Adrenal gland (tissue), 5 donors: ENCODE data around the gene KIF26B.

Experiments used
- POLR2A ChIP-seq, 2 donors: fragments of 450-650 bp; IDR thresholded peaks; one replicate each; pipeline ENCODE4 v1.6.1; 2017; ENCODE audit warnings: antibody characterized with exemption in 2 of 2, mild to moderate bottlenecking in 2 of 2, moderate library complexity in 1 of 2
- TF ChIP-seq, protein P1 (sequence below), 6 experiments: fragments of 450-650 bp in 4 of 6; fragments of 200-600 bp in 2 of 6; sonication (generic) in 1 of 6; IDR thresholded peaks; 1 replicate in 5 of 6; 2 replicates in 1 of 6; pipeline versions ENCODE4 v1.5.1 to v1.8.0; 2016 to 2021; ENCODE audit warnings: antibody characterized with exemption in 6 of 6, mild to moderate bottlenecking in 2 of 6, moderate library complexity in 1 of 6
- donor health status: DM: no; HTN: no; CAD: no.

DNA sequence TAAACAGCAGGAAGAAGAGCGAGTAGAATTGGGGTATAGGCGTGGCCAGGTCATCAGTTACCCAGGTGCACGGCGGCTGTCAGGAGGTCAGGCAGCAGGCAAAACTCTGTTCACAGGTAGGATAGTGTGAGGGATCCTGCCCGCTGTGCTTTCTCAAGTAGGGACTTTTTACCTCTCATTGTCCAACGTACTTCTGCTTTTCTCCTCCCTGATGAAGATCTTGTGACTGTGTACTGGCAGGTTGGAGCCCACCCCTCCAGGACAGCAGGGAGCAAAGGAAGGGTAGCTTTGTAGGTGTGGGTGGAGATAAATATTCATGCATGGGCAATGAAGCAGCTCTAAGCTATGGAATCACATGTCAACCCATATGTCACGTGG lies 373.5 kb downstream of the KIF26B start:
- TF ChIP-seq, protein P1, sequence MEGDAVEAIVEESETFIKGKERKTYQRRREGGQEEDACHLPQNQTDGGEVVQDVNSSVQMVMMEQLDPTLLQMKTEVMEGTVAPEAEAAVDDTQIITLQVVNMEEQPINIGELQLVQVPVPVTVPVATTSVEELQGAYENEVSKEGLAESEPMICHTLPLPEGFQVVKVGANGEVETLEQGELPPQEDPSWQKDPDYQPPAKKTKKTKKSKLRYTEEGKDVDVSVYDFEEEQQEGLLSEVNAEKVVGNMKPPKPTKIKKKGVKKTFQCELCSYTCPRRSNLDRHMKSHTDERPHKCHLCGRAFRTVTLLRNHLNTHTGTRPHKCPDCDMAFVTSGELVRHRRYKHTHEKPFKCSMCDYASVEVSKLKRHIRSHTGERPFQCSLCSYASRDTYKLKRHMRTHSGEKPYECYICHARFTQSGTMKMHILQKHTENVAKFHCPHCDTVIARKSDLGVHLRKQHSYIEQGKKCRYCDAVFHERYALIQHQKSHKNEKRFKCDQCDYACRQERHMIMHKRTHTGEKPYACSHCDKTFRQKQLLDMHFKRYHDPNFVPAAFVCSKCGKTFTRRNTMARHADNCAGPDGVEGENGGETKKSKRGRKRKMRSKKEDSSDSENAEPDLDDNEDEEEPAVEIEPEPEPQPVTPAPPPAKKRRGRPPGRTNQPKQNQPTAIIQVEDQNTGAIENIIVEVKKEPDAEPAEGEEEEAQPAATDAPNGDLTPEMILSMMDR (IDR thresholded peaks at IDR 0.05), result no peak
- TF ChIP-seq POLR2A (IDR thresholded peaks at IDR 0.05), result no peak
